BE2C (cell line): Measurements from ENCODE around the gene PDE4A.
"Not testable (repeated sequence)": the region's sequence is repeated elsewhere in the genome, so short reads cannot be mapped to it uniquely, and the experiment has no call there.

Source experiments
- DNase-seq: peaks from one replicate; pipeline ENCODE4 v3.0.0-alpha.2; 2020
- H3K27me3 ChIP-seq: fragments of 250-450 bp; sonication (Bioruptor Pico); 2 replicates; pipeline ENCODE4 v1.5.1; 2020; ENCODE audit warnings: mild to moderate bottlenecking
- H3K36me3 ChIP-seq: fragments of 250-450 bp; sonication (Bioruptor Pico); 2 replicates; pipeline ENCODE4 v1.5.1; 2020; ENCODE audit warnings: mild to moderate bottlenecking
- H3K4me1 ChIP-seq: fragments of 250-450 bp; sonication (Bioruptor Pico); 2 replicates; pipeline ENCODE4 v1.5.1; 2020
- H3K4me3 ChIP-seq: 2 replicates; pipeline ENCODE4 v1.5.1; 2011; ENCODE audit warnings: low read depth, low read length
- H3K9me3 ChIP-seq: fragments of 250-450 bp; sonication (Bioruptor Pico); 2 replicates; pipeline ENCODE4 v1.5.1; 2020
- TF ChIP-seq, protein P1 (sequence below): IDR thresholded peaks from 2 replicates; pipeline ENCODE4 v1.5.1; 2012; ENCODE audit warnings: mild to moderate bottlenecking, low read depth, low read length

The PDE4A gene

GRCh38 chr19:10407096-10407495 is 13.2 kb upstream of the PDE4A start:
- Histone ChIP-seq H3K9me3 (no peaks in the 10 kb centered on the region), H3K36me3 (no peaks in the 10 kb centered on the region), H3K27me3 (peaks cover 10% of the 10 kb centered on the region), H3K4me1 (no peaks in the 10 kb centered on the region), H3K4me3 (no peak overlapping the region)
- no peak for DNase-seq
- TF ChIP-seq, protein P1, sequence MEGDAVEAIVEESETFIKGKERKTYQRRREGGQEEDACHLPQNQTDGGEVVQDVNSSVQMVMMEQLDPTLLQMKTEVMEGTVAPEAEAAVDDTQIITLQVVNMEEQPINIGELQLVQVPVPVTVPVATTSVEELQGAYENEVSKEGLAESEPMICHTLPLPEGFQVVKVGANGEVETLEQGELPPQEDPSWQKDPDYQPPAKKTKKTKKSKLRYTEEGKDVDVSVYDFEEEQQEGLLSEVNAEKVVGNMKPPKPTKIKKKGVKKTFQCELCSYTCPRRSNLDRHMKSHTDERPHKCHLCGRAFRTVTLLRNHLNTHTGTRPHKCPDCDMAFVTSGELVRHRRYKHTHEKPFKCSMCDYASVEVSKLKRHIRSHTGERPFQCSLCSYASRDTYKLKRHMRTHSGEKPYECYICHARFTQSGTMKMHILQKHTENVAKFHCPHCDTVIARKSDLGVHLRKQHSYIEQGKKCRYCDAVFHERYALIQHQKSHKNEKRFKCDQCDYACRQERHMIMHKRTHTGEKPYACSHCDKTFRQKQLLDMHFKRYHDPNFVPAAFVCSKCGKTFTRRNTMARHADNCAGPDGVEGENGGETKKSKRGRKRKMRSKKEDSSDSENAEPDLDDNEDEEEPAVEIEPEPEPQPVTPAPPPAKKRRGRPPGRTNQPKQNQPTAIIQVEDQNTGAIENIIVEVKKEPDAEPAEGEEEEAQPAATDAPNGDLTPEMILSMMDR: no peak

DNA sequence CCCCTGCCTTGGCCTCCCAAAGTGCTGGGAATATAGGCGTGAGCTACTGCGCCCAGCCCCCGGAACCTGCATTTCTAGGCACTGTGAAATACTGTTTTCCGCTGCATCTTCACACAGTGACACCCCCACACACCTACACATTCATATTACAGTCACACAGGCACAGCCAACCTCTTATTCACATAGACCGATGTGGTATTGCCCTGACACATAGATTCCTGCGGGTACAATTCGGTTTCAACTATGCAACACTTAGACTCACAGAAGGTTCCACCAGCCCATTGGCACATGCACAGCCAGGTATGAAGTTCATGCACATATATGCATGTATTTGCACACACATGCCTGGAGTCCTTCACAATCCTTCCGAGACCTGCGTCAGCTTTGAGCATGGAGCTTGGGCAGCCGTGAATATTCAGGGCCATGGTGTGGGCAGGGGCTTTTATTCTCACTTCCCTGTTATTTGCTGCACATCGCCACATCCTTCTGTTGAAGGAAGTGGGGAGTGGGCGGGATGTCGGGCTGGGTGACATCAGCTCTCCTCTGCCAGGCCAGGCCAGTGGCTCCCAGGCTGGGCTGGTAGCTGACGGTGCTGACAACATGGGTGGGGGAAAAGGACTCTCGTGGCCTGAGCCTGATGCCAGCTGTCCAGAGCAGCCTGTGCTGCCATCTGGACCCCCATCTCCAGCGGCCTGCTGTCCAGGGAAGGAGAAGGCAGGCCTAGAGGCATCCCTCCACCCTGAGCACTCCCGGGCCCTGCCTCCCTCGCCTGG is 11.6 kb upstream of the PDE4A start:
- Histone ChIP-seq H3K9me3 (no peaks in the 10 kb centered on the region), H3K27me3 (peaks cover 10% of the 10 kb centered on the region), H3K4me3 (no peak overlapping the region), H3K36me3 (no peaks in the 10 kb centered on the region), H3K4me1 (no peaks in the 10 kb centered on the region)
- no peak for DNase-seq
- TF ChIP-seq, protein P1: no peak

GRCh38 chr19:10411224-10411623 is 9.1 kb upstream of the PDE4A start:
- not testable (repeated sequence) for H3K4me3 ChIP-seq, DNase-seq

DNA sequence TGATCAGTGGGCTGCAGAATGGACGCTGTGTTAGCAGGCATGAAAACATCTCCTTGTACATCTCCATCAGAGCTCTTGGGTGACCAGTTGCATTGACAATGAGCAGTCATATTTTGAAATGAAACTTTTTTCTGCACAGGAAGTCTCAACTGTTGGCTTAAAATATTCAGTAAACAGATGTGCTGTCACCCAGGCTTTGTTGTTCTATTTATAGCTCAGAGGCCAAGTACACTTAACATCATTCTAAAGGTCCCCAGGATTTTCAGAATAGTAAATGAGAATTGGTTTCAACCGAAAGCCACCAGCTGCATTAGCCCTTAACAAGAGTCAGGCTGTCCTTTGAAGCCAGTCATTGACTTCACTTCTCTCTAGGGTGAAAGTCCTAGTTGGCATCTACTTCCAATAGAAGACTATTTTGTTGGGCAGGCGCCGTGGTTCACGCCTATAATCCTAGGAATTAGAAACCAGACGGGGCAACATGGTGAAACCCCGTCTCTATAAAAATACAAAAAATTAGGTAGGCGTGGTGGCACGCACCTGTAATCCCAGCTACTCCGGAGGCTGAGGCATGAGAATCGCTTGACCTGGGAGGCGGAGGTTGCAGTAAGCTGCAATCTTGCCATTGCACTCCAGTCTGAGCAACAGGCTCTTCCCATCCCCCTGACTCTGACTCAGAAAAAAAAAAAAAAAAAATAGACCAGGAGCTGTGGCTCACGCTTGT is 7.9 kb upstream of the PDE4A start:
- H3K36me3 ChIP-seq: no peaks in the 10 kb centered on the region
- H3K9me3 ChIP-seq: no peaks in the 10 kb centered on the region
- no peak overlapping the region for H3K4me3 ChIP-seq
- no peak for DNase-seq
- H3K4me1 ChIP-seq: no peaks in the 10 kb centered on the region; the same call in 1 of the 2 replicates
- H3K27me3 ChIP-seq: no peaks in the 10 kb centered on the region
- TF ChIP-seq, protein P1: no peak

More at GRCh38 chr19:10411224-10411623, 9.1 kb upstream of the PDE4A start:
- not testable (repeated sequence) for H3K9me3 ChIP-seq, H3K27me3 ChIP-seq, H3K4me1 ChIP-seq, H3K36me3 ChIP-seq

- TF ChIP-seq, protein P1: no peak
- Histone ChIP-seq H3K36me3 (no peaks in the 10 kb centered on the region), H3K9me3 (no peaks in the 10 kb centered on the region), H3K4me3 (peak overlapping the region; percentile 54), H3K4me1 (no peaks in the 10 kb centered on the region; the same call in 1 of the 2 replicates), H3K27me3 (no peaks in the 10 kb centered on the region)
- DNase-seq: no peak
Observed at GRCh38 chr19:10416083-10416379, 4.3 kb upstream of the PDE4A start.

GRCh38 chr19:10416380-10417257 is 3.7 kb upstream of the PDE4A start:
- Histone ChIP-seq H3K9me3 (no peaks in the 10 kb centered on the region), H3K4me3 (peak overlapping the region; percentile 99), H3K27me3 (no peaks in the 10 kb centered on the region), H3K36me3 (no peaks in the 10 kb centered on the region), H3K4me1 (no peaks in the 10 kb centered on the region; the same call in none of the 2 replicates)
- TF ChIP-seq, protein P1: peak; percentile 69
- peak; percentile 93 for DNase-seq
